Liver (tissue), 9 donors: Measurements from ENCODE around the gene LMBR1L. TPM values are rescaled to one million over a fixed set of nuclear protein-coding genes. Genes with fewer than 3 reads are reported as not detected.
A peak's percentile ranks its signal among the peaks of the same experiment; 100 is the strongest.

ENCODE experiments used
- DNase-seq: peaks from one replicate; pipeline ENCODE4 v3.0.0-alpha.2; 2017; ENCODE audit warnings: low spot score
- H3K27ac ChIP-seq, 2 donors: one replicate each; pipeline ENCODE4 v1.7.0; 2013; ENCODE audit warnings: inconsistent platforms in 2 of 2, low read length in 2 of 2, control low read depth in 1 of 2, low read depth in 1 of 2, mild to moderate bottlenecking in 1 of 2
- H3K27me3 ChIP-seq, 4 donors: one replicate each; pipeline versions ENCODE4 v1.6.1 to v1.7.0; 2013; ENCODE audit warnings: low read length in 3 of 4, inconsistent platforms in 1 of 4, mild to moderate bottlenecking in 1 of 4, moderate library complexity in 1 of 4; ENCODE audit not compliant: control insufficient read depth in 4 of 4, insufficient read depth in 4 of 4
- H3K36me3 ChIP-seq, 4 donors: one replicate each; pipeline versions ENCODE4 v1.6.1 to v1.7.0; 2013; ENCODE audit warnings: low read length in 3 of 4, mild to moderate bottlenecking in 3 of 4, low read depth in 1 of 4, moderate library complexity in 1 of 4; ENCODE audit not compliant: control insufficient read depth in 4 of 4, insufficient read depth in 3 of 4
- H3K4me1 ChIP-seq, 4 donors: one replicate each; pipeline versions ENCODE4 v1.6.1 to v1.7.0; 2013; ENCODE audit warnings: low read length in 3 of 4, mild to moderate bottlenecking in 3 of 4, moderate library complexity in 1 of 4; ENCODE audit not compliant: control insufficient read depth in 4 of 4, insufficient read depth in 4 of 4
- H3K4me3 ChIP-seq, 3 donors: one replicate each; pipeline versions ENCODE4 v1.6.1 to v1.7.0; 2013; ENCODE audit warnings: low read length in 3 of 3, control low read depth in 1 of 3, low read depth in 1 of 3, mild to moderate bottlenecking in 1 of 3
- H3K9ac ChIP-seq, 2 donors: one replicate each; pipeline ENCODE4 v1.7.0; 2013; ENCODE audit warnings: low read length in 2 of 2, mild to moderate bottlenecking in 2 of 2, moderate library complexity in 2 of 2, control low read depth in 1 of 2, low read depth in 1 of 2
- H3K9me3 ChIP-seq, 4 donors: one replicate each; pipeline versions ENCODE4 v1.6.1 to v1.7.0; 2013; ENCODE audit warnings: low read length in 3 of 4; ENCODE audit not compliant: control insufficient read depth in 4 of 4
- EGR1 ChIP-seq, 2 donors: IDR thresholded peaks; 2 replicates each; pipeline ENCODE4 v1.6.1; 2016 to 2018; ENCODE audit warnings: antibody characterized with exemption in 2 of 2, low read depth in 2 of 2
- FOXA2 ChIP-seq: IDR thresholded peaks from 2 replicates; pipeline ENCODE4 v1.6.1; 2016; ENCODE audit warnings: antibody characterized with exemption
- GABPA ChIP-seq, 2 donors: IDR thresholded peaks in 1 of 2; conservative IDR thresholded peaks in 1 of 2; 2 replicates each; pipeline ENCODE4 v1.6.1; 2016; ENCODE audit warnings: antibody characterized with exemption in 2 of 2, mild to moderate bottlenecking in 1 of 2, moderate library complexity in 1 of 2
- HNF4A ChIP-seq, 2 donors: conservative IDR thresholded peaks; 2 replicates each; pipeline ENCODE4 v1.6.1; 2016; ENCODE audit warnings: antibody characterized with exemption in 2 of 2, mild to moderate bottlenecking in 2 of 2
- HNF4G ChIP-seq: IDR thresholded peaks from 2 replicates; pipeline ENCODE4 v1.6.1; 2016; ENCODE audit warnings: antibody characterized with exemption
- JUND ChIP-seq, 2 donors: IDR thresholded peaks; 2 replicates each; pipeline ENCODE4 v1.6.1; 2016; ENCODE audit warnings: antibody characterized with exemption in 2 of 2
- NR2F2 ChIP-seq: IDR thresholded peaks from 2 replicates; pipeline ENCODE4 v1.6.1; 2016; ENCODE audit warnings: antibody characterized with exemption
- RAD21 ChIP-seq, 2 donors: IDR thresholded peaks; 2 replicates each; pipeline ENCODE4 v1.6.1; 2016; ENCODE audit warnings: antibody characterized with exemption in 2 of 2, mild to moderate bottlenecking in 2 of 2
- RXRA ChIP-seq, 2 donors: IDR thresholded peaks; 2 replicates each; pipeline ENCODE4 v1.6.1; 2017 to 2018; ENCODE audit warnings: antibody characterized with exemption in 2 of 2, mild to moderate bottlenecking in 1 of 2
- SP1 ChIP-seq: IDR thresholded peaks from 2 replicates; pipeline ENCODE4 v1.6.1; 2018; ENCODE audit warnings: antibody characterized with exemption, mild to moderate bottlenecking
- TAF1 ChIP-seq: conservative IDR thresholded peaks from 2 replicates; pipeline ENCODE4 v1.6.1; 2016; ENCODE audit warnings: antibody characterized with exemption, mild to moderate bottlenecking
- YY1 ChIP-seq: IDR thresholded peaks from 2 replicates; pipeline ENCODE4 v1.6.1; 2016; ENCODE audit warnings: antibody characterized with exemption, mild to moderate bottlenecking
- WGBS: extraction: QIAGEN DNeasy Blood & Tissue Kit; methylation state at CpG from one replicate; pipeline ENCODE4 v1.1.7; 2013; 5-methylcytosine and 5-hydroxymethylcytosine counted together
- polyA plus RNA-seq, 2 donors: library from polyadenylated mRNA; stranded (reverse) in 1 of 2; unstranded in 1 of 2; fragments of 200-250 nt in 1 of 2; fragments of >200 nt in 1 of 2; fragmentation: Nextera tagmentation in 1 of 2; extraction: Ambion mirVana in 1 of 2; gene quantifications; one replicate each; pipeline versions ENCODE4 v1.2.1 to v1.2.3, GENCODE V29; 2013 to 2015
- total RNA-seq, 2 donors: library from RNA; depleted of rRNA; stranded (reverse); fragments of >200 nt; gene quantifications; one replicate each; pipeline ENCODE4 v1.2.3, GENCODE V29; 2014
- TF ChIP-seq, protein P1 (sequence below): fragments of 150-350 bp; IDR thresholded peaks from 2 replicates; pipeline ENCODE4 v1.5.1; 2017; ENCODE audit warnings: improper control_type of control experiment, low read depth, low read length; ENCODE audit not compliant: missing input control
- TF ChIP-seq, protein P2 (sequence below): IDR thresholded peaks from 2 replicates; pipeline ENCODE4 v1.6.1; 2016; ENCODE audit warnings: antibody characterized with exemption
- TF ChIP-seq, protein P3 (sequence below): IDR thresholded peaks from 2 replicates; pipeline ENCODE4 v1.6.1; 2016; ENCODE audit warnings: antibody characterized with exemption, mild to moderate bottlenecking
- TF ChIP-seq, protein P4 (sequence below): IDR thresholded peaks from 2 replicates; pipeline ENCODE4 v1.6.1; 2016; ENCODE audit warnings: antibody characterized with exemption
- TF ChIP-seq, protein P5 (sequence below): IDR thresholded peaks from 2 replicates; pipeline ENCODE4 v1.6.1; 2016; ENCODE audit warnings: antibody characterized with exemption
- donor health status: healthy.
- donor health status: healthy.
- donor health status: healthy.
- donor health status: healthy.
- donor health status: healthy.

Gene LMBR1L
- total and polyA plus RNA-seq, 4 donors = 9.3 to 23.7 (median 11.8) TPM

DNA sequence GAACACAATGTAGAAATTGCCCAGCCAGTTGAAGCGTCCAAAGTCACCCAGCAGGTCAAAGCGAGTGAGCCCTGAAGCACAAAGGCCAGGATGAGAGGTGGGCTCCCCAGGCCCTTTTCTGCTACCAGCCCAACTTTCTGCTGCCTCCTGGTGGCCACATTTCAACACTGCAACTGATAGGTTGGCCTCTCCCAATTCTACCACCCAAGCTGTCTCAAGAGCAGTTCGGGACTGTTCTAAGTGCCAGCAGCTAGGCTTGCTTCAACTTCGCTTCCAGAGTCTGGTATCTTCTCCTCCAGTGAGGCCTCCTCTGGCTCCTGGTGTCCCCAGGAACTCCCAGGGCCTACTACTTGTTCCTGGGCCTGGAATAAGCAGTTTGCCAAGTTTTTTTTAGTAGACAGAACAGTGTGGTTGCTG, 12.6 kb downstream of the LMBR1L start:
- 75% methylated on average over 4 of the region's 4 CpGs for WGBS
- H3K27ac ChIP-seq = no peak overlapping the region
- H3K4me3 ChIP-seq = no peak overlapping the region
- no peaks in the 10 kb centered on the region for H3K9me3 ChIP-seq
- peaks cover 0 to 10% (median 6%) of the 10 kb centered on the region in 4 donors for H3K4me1 ChIP-seq
- TF ChIP-seq, protein P1, sequence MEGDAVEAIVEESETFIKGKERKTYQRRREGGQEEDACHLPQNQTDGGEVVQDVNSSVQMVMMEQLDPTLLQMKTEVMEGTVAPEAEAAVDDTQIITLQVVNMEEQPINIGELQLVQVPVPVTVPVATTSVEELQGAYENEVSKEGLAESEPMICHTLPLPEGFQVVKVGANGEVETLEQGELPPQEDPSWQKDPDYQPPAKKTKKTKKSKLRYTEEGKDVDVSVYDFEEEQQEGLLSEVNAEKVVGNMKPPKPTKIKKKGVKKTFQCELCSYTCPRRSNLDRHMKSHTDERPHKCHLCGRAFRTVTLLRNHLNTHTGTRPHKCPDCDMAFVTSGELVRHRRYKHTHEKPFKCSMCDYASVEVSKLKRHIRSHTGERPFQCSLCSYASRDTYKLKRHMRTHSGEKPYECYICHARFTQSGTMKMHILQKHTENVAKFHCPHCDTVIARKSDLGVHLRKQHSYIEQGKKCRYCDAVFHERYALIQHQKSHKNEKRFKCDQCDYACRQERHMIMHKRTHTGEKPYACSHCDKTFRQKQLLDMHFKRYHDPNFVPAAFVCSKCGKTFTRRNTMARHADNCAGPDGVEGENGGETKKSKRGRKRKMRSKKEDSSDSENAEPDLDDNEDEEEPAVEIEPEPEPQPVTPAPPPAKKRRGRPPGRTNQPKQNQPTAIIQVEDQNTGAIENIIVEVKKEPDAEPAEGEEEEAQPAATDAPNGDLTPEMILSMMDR = peak; percentile 72
- peak; percentile 44 to 68 for TF ChIP-seq RAD21 (IDR thresholded peaks at IDR 0.05)
- TF ChIP-seq JUND (IDR thresholded peaks at IDR 0.05) = no peak
- TF ChIP-seq, protein P2, sequence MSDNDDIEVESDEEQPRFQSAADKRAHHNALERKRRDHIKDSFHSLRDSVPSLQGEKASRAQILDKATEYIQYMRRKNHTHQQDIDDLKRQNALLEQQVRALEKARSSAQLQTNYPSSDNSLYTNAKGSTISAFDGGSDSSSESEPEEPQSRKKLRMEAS = no peak
- no peak for TF ChIP-seq GABPA (IDR thresholded peaks at IDR 0.05 in 1 of 2, conservative IDR thresholded peaks at IDR 0.05 in 1 of 2)
- TF ChIP-seq EGR1 (IDR thresholded peaks at IDR 0.05; ENCODE audit: low read depth in 2 of 2) = no peak
- no peak for TF ChIP-seq RXRA (IDR thresholded peaks at IDR 0.05)
- no peak for TF ChIP-seq TAF1
- TF ChIP-seq, protein P3, sequence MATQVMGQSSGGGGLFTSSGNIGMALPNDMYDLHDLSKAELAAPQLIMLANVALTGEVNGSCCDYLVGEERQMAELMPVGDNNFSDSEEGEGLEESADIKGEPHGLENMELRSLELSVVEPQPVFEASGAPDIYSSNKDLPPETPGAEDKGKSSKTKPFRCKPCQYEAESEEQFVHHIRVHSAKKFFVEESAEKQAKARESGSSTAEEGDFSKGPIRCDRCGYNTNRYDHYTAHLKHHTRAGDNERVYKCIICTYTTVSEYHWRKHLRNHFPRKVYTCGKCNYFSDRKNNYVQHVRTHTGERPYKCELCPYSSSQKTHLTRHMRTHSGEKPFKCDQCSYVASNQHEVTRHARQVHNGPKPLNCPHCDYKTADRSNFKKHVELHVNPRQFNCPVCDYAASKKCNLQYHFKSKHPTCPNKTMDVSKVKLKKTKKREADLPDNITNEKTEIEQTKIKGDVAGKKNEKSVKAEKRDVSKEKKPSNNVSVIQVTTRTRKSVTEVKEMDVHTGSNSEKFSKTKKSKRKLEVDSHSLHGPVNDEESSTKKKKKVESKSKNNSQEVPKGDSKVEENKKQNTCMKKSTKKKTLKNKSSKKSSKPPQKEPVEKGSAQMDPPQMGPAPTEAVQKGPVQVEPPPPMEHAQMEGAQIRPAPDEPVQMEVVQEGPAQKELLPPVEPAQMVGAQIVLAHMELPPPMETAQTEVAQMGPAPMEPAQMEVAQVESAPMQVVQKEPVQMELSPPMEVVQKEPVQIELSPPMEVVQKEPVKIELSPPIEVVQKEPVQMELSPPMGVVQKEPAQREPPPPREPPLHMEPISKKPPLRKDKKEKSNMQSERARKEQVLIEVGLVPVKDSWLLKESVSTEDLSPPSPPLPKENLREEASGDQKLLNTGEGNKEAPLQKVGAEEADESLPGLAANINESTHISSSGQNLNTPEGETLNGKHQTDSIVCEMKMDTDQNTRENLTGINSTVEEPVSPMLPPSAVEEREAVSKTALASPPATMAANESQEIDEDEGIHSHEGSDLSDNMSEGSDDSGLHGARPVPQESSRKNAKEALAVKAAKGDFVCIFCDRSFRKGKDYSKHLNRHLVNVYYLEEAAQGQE = no peak
- no peak for TF ChIP-seq HNF4G
- TF ChIP-seq HNF4A (conservative IDR thresholded peaks at IDR 0.05) = no peak
- TF ChIP-seq YY1 = no peak
- TF ChIP-seq, protein P4, sequence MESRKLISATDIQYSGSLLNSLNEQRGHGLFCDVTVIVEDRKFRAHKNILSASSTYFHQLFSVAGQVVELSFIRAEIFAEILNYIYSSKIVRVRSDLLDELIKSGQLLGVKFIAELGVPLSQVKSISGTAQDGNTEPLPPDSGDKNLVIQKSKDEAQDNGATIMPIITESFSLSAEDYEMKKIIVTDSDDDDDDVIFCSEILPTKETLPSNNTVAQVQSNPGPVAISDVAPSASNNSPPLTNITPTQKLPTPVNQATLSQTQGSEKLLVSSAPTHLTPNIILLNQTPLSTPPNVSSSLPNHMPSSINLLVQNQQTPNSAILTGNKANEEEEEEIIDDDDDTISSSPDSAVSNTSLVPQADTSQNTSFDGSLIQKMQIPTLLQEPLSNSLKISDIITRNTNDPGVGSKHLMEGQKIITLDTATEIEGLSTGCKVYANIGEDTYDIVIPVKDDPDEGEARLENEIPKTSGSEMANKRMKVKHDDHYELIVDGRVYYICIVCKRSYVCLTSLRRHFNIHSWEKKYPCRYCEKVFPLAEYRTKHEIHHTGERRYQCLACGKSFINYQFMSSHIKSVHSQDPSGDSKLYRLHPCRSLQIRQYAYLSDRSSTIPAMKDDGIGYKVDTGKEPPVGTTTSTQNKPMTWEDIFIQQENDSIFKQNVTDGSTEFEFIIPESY = no peak
- DNase-seq = peak; percentile 65
- H3K36me3 ChIP-seq = peaks cover 6 to 49% (median 41%) of the 10 kb centered on the region in 4 donors
- H3K27me3 ChIP-seq = peaks cover 0 to 2% (median 0%) of the 10 kb centered on the region in 4 donors
- H3K9ac ChIP-seq = no peak overlapping the region

DNA sequence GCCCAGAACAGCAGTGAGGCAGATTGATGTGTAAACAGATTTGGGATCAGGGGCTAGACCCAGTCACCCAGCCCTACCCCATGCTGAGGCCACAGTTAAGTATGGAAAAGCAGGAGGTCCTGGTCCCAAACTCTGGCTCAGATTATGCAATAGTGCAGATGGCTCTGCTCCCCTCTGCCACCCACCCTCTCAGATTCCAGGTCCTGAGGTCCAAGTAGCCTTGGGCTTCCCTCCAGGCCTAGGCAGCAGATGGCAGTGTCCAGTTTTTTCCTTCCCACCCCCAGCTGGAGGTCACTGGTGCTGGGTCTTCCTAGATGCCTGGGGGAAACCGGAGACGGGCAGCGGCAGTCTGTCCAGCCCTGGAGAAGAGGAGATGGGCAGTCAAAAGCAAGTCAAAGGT, 13.3 kb downstream of the LMBR1L start:
- Histone ChIP-seq H3K9me3 (no peaks in the 10 kb centered on the region), H3K36me3 (peaks cover 4 to 44% (median 38%) of the 10 kb centered on the region in 4 donors), H3K27me3 (peaks cover 0 to 2% (median 2%) of the 10 kb centered on the region in 4 donors), H3K9ac (no peak overlapping the region), H3K4me1 (peaks cover 2 to 10% (median 8%) of the 10 kb centered on the region in 4 donors), H3K27ac (no peak overlapping the region), H3K4me3 (no peak overlapping the region)
- WGBS = 88% methylated on average over 3 of the region's 3 CpGs
- DNase-seq = no peak
- TF ChIP-seq RAD21 (IDR thresholded peaks at IDR 0.05) (no peak), SP1 (no peak), HNF4G (no peak), NR2F2 (no peak), FOXA2 (no peak), EGR1 (IDR thresholded peaks at IDR 0.05; ENCODE audit: low read depth in 2 of 2) (no peak), GABPA (IDR thresholded peaks at IDR 0.05 in 1 of 2, conservative IDR thresholded peaks at IDR 0.05 in 1 of 2) (no peak), YY1 (no peak), RXRA (IDR thresholded peaks at IDR 0.05) (no peak), TAF1 (no peak), JUND (IDR thresholded peaks at IDR 0.05) (no peak)
- TF ChIP-seq, protein P5, sequence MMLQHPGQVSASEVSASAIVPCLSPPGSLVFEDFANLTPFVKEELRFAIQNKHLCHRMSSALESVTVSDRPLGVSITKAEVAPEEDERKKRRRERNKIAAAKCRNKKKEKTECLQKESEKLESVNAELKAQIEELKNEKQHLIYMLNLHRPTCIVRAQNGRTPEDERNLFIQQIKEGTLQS = no peak
- TF ChIP-seq, protein P4 = no peak
- TF ChIP-seq, protein P3 = no peak
